Stimulated activated CD8-positive, alpha-beta memory T cell treated with anti-CD3 and anti-CD28 coated beads, Interleukin-15, amount 100 ng/mL, for 4 hours (primary cell): ENCODE results near the gene GRM7.

Experiments used
- DNase-seq, 2 donors: peaks; one replicate each; pipeline ENCODE4 v3.0.0-alpha.2; 2020; ENCODE audit warnings: low read depth in 2 of 2

Gene GRM7

GRCh38 chr3:7400360-7400759 lies 539.4 kb downstream of the GRM7 start:
- DNase-seq, result no peak

- DNase-seq, result no peak
These were observed 540.5 kb downstream of the GRM7 start for GRCh38 chr3:7401418-7401817.

GRCh38 chr3:7407107-7407506 lies 546.2 kb downstream of the GRM7 start:
- DNase-seq, result no peak

- no peak for DNase-seq
These were observed 549.9 kb downstream of the GRM7 start for GRCh38 chr3:7410782-7411181.

- DNase-seq, result no peak
These were observed 560.1 kb downstream of the GRM7 start for GRCh38 chr3:7421065-7421464.

- no peak for DNase-seq
These were observed 562.1 kb downstream of the GRM7 start for GRCh38 chr3:7423036-7423435.

GRCh38 chr3:7423995-7424394 lies 563.1 kb downstream of the GRM7 start:
- no peak for DNase-seq

- DNase-seq, result no peak
These were observed 567.3 kb downstream of the GRM7 start for GRCh38 chr3:7428206-7428718.

GRCh38 chr3:7432610-7433009 lies 571.7 kb downstream of the GRM7 start:
- DNase-seq, result no peak

GRCh38 chr3:7433073-7433472 lies 572.2 kb downstream of the GRM7 start:
- no peak for DNase-seq

- no peak for DNase-seq
These were observed 575.6 kb downstream of the GRM7 start for GRCh38 chr3:7436542-7436941.

- no peak for DNase-seq
These were observed 576.3 kb downstream of the GRM7 start for GRCh38 chr3:7437231-7437630.

- DNase-seq, result no peak
These were observed 578.3 kb downstream of the GRM7 start for GRCh38 chr3:7439101-7439680.

- no peak for DNase-seq
These were observed 584.0 kb downstream of the GRM7 start for GRCh38 chr3:7444886-7445285.

GRCh38 chr3:7445331-7445730 lies 584.4 kb downstream of the GRM7 start:
- no peak for DNase-seq

GRCh38 chr3:7447197-7447769 lies 586.4 kb downstream of the GRM7 start:
- no peak for DNase-seq

GRCh38 chr3:7456386-7456785 lies 595.5 kb downstream of the GRM7 start:
- no peak for DNase-seq

- DNase-seq, result no peak
These were observed 600.4 kb downstream of the GRM7 start for GRCh38 chr3:7461202-7461825.

- no peak for DNase-seq
These were observed 609.0 kb downstream of the GRM7 start for GRCh38 chr3:7469866-7470265.

GRCh38 chr3:7484636-7485035 lies 623.7 kb downstream of the GRM7 start:
- no peak for DNase-seq

GRCh38 chr3:7487763-7488162 lies 626.8 kb downstream of the GRM7 start:
- DNase-seq, result no peak

- DNase-seq, result no peak
These were observed 628.5 kb downstream of the GRM7 start for GRCh38 chr3:7489417-7489816.

GRCh38 chr3:7498715-7499114 lies 637.8 kb downstream of the GRM7 start:
- no peak for DNase-seq
